ENCODE data around the gene MRFAP1L1.

DNA sequence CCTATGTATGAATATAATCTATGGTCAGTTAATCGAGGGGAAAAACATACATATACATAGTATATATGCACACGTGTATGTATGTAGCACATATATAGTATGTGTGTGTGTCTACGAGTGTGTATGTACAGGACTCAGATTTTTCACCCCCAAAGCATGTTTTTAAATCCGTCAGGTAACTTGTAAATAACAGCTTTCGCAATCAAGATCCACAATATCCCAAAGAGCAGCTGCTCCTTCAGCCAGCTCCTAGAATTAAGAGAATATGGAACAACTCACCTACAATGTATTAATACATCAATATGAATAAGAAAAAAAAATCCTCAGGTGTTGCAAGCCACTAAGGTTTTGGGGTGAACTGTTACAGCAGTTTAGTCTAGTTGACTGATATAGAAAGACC, 3.5 kb downstream of the MRFAP1L1 start:
- TF ChIP-seq, protein P1, sequence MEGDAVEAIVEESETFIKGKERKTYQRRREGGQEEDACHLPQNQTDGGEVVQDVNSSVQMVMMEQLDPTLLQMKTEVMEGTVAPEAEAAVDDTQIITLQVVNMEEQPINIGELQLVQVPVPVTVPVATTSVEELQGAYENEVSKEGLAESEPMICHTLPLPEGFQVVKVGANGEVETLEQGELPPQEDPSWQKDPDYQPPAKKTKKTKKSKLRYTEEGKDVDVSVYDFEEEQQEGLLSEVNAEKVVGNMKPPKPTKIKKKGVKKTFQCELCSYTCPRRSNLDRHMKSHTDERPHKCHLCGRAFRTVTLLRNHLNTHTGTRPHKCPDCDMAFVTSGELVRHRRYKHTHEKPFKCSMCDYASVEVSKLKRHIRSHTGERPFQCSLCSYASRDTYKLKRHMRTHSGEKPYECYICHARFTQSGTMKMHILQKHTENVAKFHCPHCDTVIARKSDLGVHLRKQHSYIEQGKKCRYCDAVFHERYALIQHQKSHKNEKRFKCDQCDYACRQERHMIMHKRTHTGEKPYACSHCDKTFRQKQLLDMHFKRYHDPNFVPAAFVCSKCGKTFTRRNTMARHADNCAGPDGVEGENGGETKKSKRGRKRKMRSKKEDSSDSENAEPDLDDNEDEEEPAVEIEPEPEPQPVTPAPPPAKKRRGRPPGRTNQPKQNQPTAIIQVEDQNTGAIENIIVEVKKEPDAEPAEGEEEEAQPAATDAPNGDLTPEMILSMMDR (IDR thresholded peaks at IDR 0.05; ENCODE audit: low read depth, low read length) = no peak
- no peak for TF ChIP-seq EZH2phosphoT487 (IDR thresholded peaks at IDR 0.05; ENCODE audit: low read depth)

Measured in OCI-LY3 (cell line).